Fibroblast of skin of back (primary cell): ENCODE measurements around the gene HCAR3.

ENCODE experiments used
- DNase-seq: peaks from one replicate; pipeline ENCODE4 v3.0.0-alpha.2; 2013

HCAR3 gene

DNA sequence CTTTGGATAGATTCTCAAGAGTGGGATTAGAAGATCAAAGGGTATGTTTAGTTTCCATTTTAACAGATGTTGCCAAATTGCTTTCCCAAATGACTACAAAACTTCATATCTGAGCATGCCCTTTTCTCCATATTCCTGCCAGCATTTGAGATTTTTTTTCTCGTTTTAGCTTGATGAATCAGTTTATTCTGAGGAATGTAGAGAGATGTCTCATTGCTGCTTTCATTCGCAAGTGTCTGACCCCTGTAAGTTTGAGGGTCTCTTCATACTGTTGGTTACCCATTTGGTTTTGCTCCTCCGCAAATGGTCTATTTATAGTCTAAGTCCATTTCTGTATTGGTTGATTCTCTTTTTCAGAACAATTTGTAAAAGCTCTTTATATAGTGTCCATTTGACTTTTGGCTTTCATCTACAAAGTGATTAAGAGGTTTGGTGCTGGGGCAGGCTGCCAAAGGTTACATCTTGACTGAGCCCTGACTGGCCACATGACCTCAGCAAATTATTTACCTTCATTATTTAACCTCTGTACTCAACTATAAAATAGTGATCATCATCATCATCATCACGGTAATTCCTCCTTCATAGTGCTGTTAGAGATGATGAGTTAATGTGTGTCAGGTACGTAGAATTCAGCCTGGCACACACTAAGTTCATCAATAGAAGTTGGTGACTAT lies 47.1 kb downstream of the HCAR3 start:
- DNase-seq = no peak

- no peak for DNase-seq
Observed at GRCh38 chr12:122668268-122668667, 48.3 kb downstream of the HCAR3 start.

GRCh38 chr12:122665759-122666158 lies 50.9 kb downstream of the HCAR3 start:
- DNase-seq = no peak

GRCh38 chr12:122665349-122665748 lies 51.3 kb downstream of the HCAR3 start:
- no peak for DNase-seq
